Tibial nerve (tissue), 4 donors: ENCODE results near the gene CLCNKA. TPM values are rescaled to one million over a fixed set of nuclear protein-coding genes. Genes with fewer than 3 reads are reported as not detected.
A peak's percentile ranks its signal among the peaks of the same experiment; 100 is the strongest.
"Not testable (repeated sequence)": the region's sequence is repeated elsewhere in the genome, so short reads cannot be mapped to it uniquely, and the experiment has no call there.

Source experiments
- DNase-seq, 2 donors: peaks; one replicate each; pipeline ENCODE4 v3.0.0-alpha.2; 2019; ENCODE audit warnings: low spot score in 2 of 2
- H3K27ac ChIP-seq, 4 donors: fragments of 200-600 bp; sonication (generic) in 3 of 4; one replicate each; pipeline ENCODE4 v1.5.1; 2017 to 2019; ENCODE audit warnings: mild to moderate bottlenecking in 1 of 4
- H3K27me3 ChIP-seq, 2 donors: fragments of 200-600 bp; sonication (generic) in 1 of 2; one replicate each; pipeline versions ENCODE4 v1.5.1 to v1.6.0; 2017 to 2019
- H3K36me3 ChIP-seq, 3 donors: fragments of 200-600 bp; sonication (generic); one replicate each; pipeline ENCODE4 v1.5.1; 2018 to 2019
- H3K4me1 ChIP-seq, 4 donors: fragments of 200-600 bp; sonication (generic) in 3 of 4; one replicate each; pipeline ENCODE4 v1.5.1; 2017 to 2019
- H3K4me3 ChIP-seq, 4 donors: fragments of 200-600 bp; sonication (generic) in 3 of 4; one replicate each; pipeline ENCODE4 v1.5.1; 2017 to 2019; ENCODE audit warnings: mild to moderate bottlenecking in 1 of 4, moderate library complexity in 1 of 4
- H3K9me3 ChIP-seq, 4 donors: fragments of 200-600 bp; sonication (generic) in 3 of 4; one replicate each; pipeline ENCODE4 v1.5.1; 2017 to 2019
- EP300 ChIP-seq, 2 donors: sonication (generic); formaldehyde crosslinking; IDR thresholded peaks; one replicate each; pipeline ENCODE4 v1.6.1; 2017; ENCODE audit warnings: antibody characterized with exemption in 2 of 2, mild to moderate bottlenecking in 1 of 2
- POLR2A ChIP-seq, 2 donors: fragments of 450-650 bp; IDR thresholded peaks; one replicate each; pipeline ENCODE4 v1.6.1; 2017; ENCODE audit warnings: antibody characterized with exemption in 2 of 2, mild to moderate bottlenecking in 2 of 2, moderate library complexity in 2 of 2
- WGBS, 2 donors: methylation state at CpG; one replicate each; pipeline ENCODE4 v1.1.5; 2018; 5-methylcytosine and 5-hydroxymethylcytosine counted together
- total RNA-seq, 4 donors: library from RNA; depleted of rRNA; stranded (reverse); fragments of >200 nt; gene quantifications; one replicate each; pipeline ENCODE4 v1.1.0, GENCODE V29; 2016
- TF ChIP-seq, protein P1 (sequence below), 5 experiments: fragments of 200-600 bp in 3 of 5; fragments of 450-650 bp in 2 of 5; sonication (generic) in 3 of 5; IDR thresholded peaks; one replicate each; pipeline ENCODE4 v1.5.1; 2016 to 2019; ENCODE audit warnings: antibody characterized with exemption in 5 of 5, mild to moderate bottlenecking in 3 of 5, moderate library complexity in 2 of 5

Gene CLCNKA
- total RNA-seq, 4 donors from 2014 or later = not detected

DNA sequence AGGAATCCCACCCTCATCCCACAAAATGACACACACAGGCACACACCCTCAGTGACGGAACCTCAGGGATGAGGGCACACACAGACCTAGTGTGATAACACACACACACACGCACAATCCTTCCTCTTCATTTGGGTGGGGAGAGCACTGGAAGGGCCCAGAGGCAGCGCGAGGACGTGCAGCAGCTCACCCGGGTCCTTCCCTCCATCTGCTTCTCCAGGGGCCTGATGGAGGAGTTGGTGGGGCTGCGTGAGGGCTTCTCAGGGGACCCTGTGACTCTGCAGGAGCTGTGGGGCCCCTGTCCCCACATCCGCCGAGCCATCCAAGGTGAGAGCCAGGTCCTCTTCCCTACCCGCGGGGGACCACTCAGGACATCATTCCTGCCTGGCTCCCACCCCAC lies 557 bp downstream of the CLCNKA start:
- DNase-seq = no peak
- Histone ChIP-seq H3K4me3 (no peak overlapping the region), H3K27me3 (peaks cover 0 to 8% of the 10 kb centered on the region in 2 donors), H3K27ac (no peak overlapping the region), H3K4me1 (peaks cover 0 to 38% (median 21%) of the 10 kb centered on the region in 4 donors), H3K9me3 (no peaks in the 10 kb centered on the region), H3K36me3 (no peaks in the 10 kb centered on the region)
- TF ChIP-seq, protein P1, sequence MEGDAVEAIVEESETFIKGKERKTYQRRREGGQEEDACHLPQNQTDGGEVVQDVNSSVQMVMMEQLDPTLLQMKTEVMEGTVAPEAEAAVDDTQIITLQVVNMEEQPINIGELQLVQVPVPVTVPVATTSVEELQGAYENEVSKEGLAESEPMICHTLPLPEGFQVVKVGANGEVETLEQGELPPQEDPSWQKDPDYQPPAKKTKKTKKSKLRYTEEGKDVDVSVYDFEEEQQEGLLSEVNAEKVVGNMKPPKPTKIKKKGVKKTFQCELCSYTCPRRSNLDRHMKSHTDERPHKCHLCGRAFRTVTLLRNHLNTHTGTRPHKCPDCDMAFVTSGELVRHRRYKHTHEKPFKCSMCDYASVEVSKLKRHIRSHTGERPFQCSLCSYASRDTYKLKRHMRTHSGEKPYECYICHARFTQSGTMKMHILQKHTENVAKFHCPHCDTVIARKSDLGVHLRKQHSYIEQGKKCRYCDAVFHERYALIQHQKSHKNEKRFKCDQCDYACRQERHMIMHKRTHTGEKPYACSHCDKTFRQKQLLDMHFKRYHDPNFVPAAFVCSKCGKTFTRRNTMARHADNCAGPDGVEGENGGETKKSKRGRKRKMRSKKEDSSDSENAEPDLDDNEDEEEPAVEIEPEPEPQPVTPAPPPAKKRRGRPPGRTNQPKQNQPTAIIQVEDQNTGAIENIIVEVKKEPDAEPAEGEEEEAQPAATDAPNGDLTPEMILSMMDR (IDR thresholded peaks at IDR 0.05) = no peak
- TF ChIP-seq EP300 (IDR thresholded peaks at IDR 0.05) = no peak
- TF ChIP-seq POLR2A (IDR thresholded peaks at IDR 0.05) = no peak
- 80 to 82% methylated on average over 5 to 11 of the region's 11 CpGs for WGBS, 2 donors

DNA sequence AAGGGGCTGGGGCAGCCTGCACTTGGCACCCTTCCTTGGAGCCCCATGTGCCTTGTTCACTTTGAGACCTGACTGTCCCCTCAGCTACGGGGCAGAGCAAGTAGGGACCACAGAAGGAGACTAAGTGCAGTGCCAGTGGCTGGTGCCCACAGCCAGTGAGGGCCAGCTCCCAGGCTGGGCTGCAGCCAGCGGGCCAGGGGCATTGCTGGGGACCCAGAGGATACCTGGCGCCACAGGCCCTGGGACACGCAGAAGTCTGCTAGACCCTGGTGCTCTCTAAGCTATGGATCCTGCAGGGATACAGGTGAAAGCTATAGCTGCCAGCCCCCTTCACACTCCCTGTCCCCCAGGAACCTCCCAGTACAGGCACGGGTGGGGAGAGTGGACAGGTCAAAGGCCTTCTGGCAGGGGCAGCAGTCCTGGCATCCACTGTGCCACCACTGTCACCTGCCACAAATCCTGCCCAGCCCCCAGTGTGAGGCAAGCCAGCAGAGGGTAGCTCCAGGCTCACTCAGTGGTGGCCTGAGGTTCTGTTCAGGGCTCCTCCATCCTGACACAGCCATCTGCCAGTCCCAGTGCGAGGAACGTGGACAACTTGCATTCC lies 1.3 kb downstream of the CLCNKA start:
- 57 to 67% methylated on average over 5 to 6 of the region's 7 CpGs for WGBS, 2 donors
- no peak for DNase-seq

DNA sequence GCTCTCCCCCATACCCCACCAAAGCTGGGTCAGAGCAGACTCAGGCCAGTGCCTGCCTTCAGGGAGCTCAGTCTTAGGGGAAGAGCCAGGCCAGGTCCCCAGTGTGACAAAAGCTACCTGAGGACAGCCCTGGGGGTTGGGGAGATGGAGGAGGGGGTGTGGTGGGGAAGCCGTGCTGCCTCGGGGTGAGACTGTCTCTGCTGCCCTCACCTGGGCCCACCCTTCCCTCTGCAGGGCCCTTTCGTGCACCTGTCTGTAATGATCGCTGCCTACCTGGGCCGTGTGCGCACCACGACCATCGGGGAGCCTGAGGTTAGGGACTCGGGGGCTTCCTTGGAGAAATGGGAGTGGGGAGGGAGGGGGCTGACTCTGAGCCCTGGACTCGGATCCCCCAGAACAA lies 4.5 kb downstream of the CLCNKA start:
- not testable (repeated sequence) for DNase-seq, H3K4me3 ChIP-seq, H3K9me3 ChIP-seq, H3K27ac ChIP-seq, H3K36me3 ChIP-seq
- peaks cover 0 to 35% of the 10 kb centered on the region in 2 donors for H3K27me3 ChIP-seq
- WGBS, 2 donors = 15 to 21% methylated on average over 4 to 9 of the region's 10 CpGs
- peaks cover 0 to 12% (median 8%) of the 10 kb centered on the region in 4 donors for H3K4me1 ChIP-seq

More for the DNA sequence above, 1.3 kb downstream of the CLCNKA start:
- no peak overlapping the region for H3K4me3 ChIP-seq
- peaks cover 0 to 13% of the 10 kb centered on the region in 2 donors for H3K27me3 ChIP-seq
- no peaks in the 10 kb centered on the region for H3K9me3 ChIP-seq
- no peaks in the 10 kb centered on the region for H3K36me3 ChIP-seq
- H3K27ac ChIP-seq = no peak overlapping the region
- H3K4me1 ChIP-seq = peaks cover 0 to 32% (median 19%) of the 10 kb centered on the region in 4 donors
- TF ChIP-seq POLR2A (IDR thresholded peaks at IDR 0.05) (no peak), EP300 (IDR thresholded peaks at IDR 0.05) (no peak)
- TF ChIP-seq, protein P1 (IDR thresholded peaks at IDR 0.05) = no peak

DNA sequence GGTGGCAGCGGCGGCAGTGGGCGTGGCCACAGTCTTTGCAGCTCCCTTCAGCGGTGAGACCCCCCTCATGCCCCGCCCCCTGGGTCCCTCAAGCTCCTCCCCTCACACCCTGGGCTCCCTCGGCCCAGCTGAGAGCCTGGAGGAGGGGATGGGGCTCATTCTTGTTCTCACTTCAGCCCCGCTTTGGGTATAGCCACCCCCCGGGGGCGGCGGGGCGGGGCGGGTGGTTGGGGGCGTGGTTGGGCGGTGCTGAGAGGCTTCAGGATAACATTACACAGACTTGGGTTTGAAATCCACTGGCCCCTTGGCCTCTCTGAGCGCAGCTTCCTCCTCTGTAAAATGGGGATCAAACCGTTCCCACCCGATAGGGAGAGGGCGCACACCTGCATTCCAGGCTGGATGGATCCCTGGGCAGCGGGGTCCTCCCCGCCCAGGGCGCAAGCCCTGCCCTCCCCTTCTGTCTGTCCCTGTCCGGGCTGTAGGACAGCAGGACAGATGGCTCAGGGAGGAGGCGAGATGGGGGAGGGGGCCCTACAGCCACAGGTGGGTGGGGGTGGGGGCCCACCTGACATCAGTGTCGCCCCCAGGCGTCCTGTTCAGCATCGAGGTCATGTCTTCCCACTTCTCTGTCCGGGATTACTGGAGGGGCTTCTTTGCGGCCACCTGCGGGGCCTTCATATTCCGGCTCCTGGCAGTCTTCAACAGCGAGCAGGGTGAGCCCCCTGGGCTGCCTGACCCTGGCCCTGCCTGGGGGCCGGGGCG lies 5.1 kb downstream of the CLCNKA start:
- WGBS, 2 donors = 10 to 16% methylated on average over 17 to 19 of the region's 33 CpGs
- no peak for DNase-seq
- Histone ChIP-seq H3K4me3 (peak overlapping the region in 3 of 4 donors; percentile 3 to 37 (median 18)), H3K27ac (no peak overlapping the region), H3K4me1 (peaks cover 0 to 12% (median 8%) of the 10 kb centered on the region in 4 donors), H3K36me3 (no peaks in the 10 kb centered on the region), H3K27me3 (peaks cover 0 to 35% of the 10 kb centered on the region in 2 donors), H3K9me3 (no peaks in the 10 kb centered on the region)
- TF ChIP-seq EP300 (IDR thresholded peaks at IDR 0.05) = no peak
- TF ChIP-seq, protein P1 (IDR thresholded peaks at IDR 0.05) = no peak
- no peak for TF ChIP-seq POLR2A (IDR thresholded peaks at IDR 0.05)

DNA sequence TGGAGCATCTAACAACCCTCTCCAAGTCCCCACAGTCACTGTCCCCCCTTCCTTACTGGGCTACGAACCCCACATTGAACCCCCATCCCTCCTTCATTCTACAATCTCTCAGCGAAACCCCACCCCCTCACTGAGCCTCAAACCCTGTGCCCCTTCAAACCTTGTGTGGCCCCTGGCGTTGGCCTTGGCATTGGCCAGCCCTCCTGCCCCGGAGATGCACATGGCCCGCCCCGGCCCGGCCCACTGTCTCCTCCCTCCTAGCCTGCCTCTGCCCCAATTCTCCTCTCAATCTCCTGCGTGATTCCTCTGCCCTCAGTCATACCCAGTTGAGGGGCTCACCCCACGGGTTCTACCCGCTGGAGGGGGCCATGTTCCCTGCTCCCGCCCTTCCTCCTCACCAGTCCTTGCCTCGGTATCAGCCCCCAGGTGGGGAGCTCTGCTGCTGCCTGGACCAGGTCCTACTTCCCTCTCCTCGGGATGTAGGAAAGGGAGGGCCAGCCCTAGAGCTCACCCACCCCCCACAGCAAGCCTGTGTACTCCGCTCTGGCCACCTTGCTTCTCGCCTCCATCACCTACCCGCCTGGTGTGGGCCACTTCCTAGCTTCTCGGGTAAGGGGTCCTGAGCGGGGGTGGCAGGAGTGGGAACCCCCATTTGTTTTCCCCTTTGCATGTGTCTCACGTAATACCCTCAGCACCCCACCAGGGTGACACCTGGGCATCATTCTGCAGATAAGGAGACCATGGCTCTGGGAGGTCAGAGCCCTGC lies 6.6 kb downstream of the CLCNKA start:
- Histone ChIP-seq H3K36me3 (no peaks in the 10 kb centered on the region), H3K27me3 (peaks cover 0 to 35% of the 10 kb centered on the region in 2 donors), H3K27ac (no peak overlapping the region), H3K4me1 (peaks cover 0 to 20% (median 8%) of the 10 kb centered on the region in 4 donors), H3K4me3 (no peak overlapping the region), H3K9me3 (no peaks in the 10 kb centered on the region)
- no peak for DNase-seq
- WGBS, 2 donors = 56 to 59% methylated on average over 19 of the region's 19 CpGs
- TF ChIP-seq, protein P1 (IDR thresholded peaks at IDR 0.05) = no peak
- no peak for TF ChIP-seq POLR2A (IDR thresholded peaks at IDR 0.05)
- no peak for TF ChIP-seq EP300 (IDR thresholded peaks at IDR 0.05)

DNA sequence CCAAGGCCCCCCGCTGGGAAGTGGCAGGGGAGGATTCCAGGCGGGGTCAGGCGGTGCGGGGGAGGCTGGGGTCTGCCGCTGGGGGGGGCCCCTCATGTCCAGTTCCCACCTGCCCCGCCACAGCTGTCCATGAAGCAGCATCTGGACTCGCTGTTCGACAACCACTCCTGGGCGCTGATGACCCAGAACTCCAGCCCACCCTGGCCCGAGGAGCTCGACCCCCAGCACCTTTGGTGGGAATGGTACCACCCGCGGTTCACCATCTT lies 7.1 kb downstream of the CLCNKA start:
- Histone ChIP-seq H3K27me3 (peaks cover 0 to 35% of the 10 kb centered on the region in 2 donors), H3K4me1 (peaks cover 0 to 20% (median 8%) of the 10 kb centered on the region in 4 donors)
- not testable (repeated sequence) for H3K27ac ChIP-seq, DNase-seq, H3K4me3 ChIP-seq, H3K36me3 ChIP-seq, H3K9me3 ChIP-seq
- WGBS, 2 donors = 75 to 96% methylated on average over 8 to 11 of the region's 13 CpGs
